GM12878 (cell line): ENCODE data around the gene RUBCNL. TPM values are rescaled to one million over a fixed set of nuclear protein-coding genes. Genes with fewer than 3 reads are reported as not detected.

Experiments used
- ATAC-seq: fragments of 200-7000 bp; cut with Tn5 transposase; 3 replicates; pipeline ENCODE4 v1.9.1; 2020; ENCODE audit warnings: mild to moderate bottlenecking, moderate library complexity
- BruUV-seq: library from RNA; stranded (reverse); fragments of 400-500 nt; replicated peaks from 2 replicates; lab custom pipeline; 2021; lab: Mats Ljungman, UMichigan
- CTCF ChIA-PET: fragments of 300-600 bp; sonication (Branson Sonifier 250); formaldehyde crosslinking; extraction: SDS; loops from one replicate; lab custom pipeline; 2021; ENCODE audit warnings: inconsistent platforms; lab: Yijun Ruan, JAX
- POLR2A ChIA-PET: fragments of 350-600 bp; formaldehyde crosslinking; extraction: SDS; loops from one replicate; lab custom pipeline; 2021; ENCODE audit warnings: inconsistent platforms; lab: Charles Lee
- RAD21 ChIA-PET: fragments of 300-600 bp; sonication (Branson Sonifier 250); formaldehyde crosslinking; loops from one replicate; lab custom pipeline; 2023; ENCODE audit warnings: antibody characterized with exemption; ENCODE audit not compliant: unreplicated experiment; lab: Charles Lee
- SMC1A ChIA-PET: fragments of 300-600 bp; sonication (Branson Sonifier 250); formaldehyde crosslinking; loops from one replicate; lab custom pipeline; 2023; ENCODE audit not compliant: unreplicated experiment, uncharacterized antibody; lab: Charles Lee
- DNase-seq: peaks from one replicate; pipeline ENCODE4 v3.0.0-alpha.2; 2011; ENCODE audit warnings: low read depth, low spot score
- FAIRE-seq: peaks from 3 replicates; lab custom pipeline; 2011; peaks lifted over from hg19 to GRCh38; lab: Jason Lieb, UNC
- H2AFZ ChIP-seq: 2 replicates; pipeline ENCODE4 v1.6.0; 2011; ENCODE audit warnings: low read depth, low read length, control low read depth; ENCODE audit not compliant: control insufficient read depth
- H3K27ac ChIP-seq: 2 replicates; pipeline ENCODE4 v1.5.1; 2011; ENCODE audit warnings: control low read depth; ENCODE audit not compliant: control insufficient read depth, insufficient read depth
- H3K27me3 ChIP-seq, 2 experiments: replicated peaks in 1 of 2; 2 replicates each; pipeline versions ENCODE4 v1.6.0 to v1.6.1; 2011; ENCODE audit warnings: low read length in 1 of 2; ENCODE audit not compliant: control insufficient read depth in 2 of 2, insufficient read depth in 2 of 2
- H3K36me3 ChIP-seq, 2 experiments: 2 replicates each; pipeline ENCODE4 v1.5.1; 2011; ENCODE audit warnings: low read length in 1 of 2; ENCODE audit not compliant: control insufficient read depth in 2 of 2, insufficient read depth in 2 of 2
- H3K4me1 ChIP-seq: 2 replicates; pipeline ENCODE4 v1.6.1; 2011; ENCODE audit warnings: mild to moderate bottlenecking, low read length, moderate library complexity, mixed read lengths; ENCODE audit not compliant: control insufficient read depth, insufficient read depth
- H3K4me2 ChIP-seq: 2 replicates; pipeline ENCODE4 v1.6.0; 2011; ENCODE audit warnings: control low read depth; ENCODE audit not compliant: control insufficient read depth, insufficient read depth
- H3K4me3 ChIP-seq: fragments of 200-600 bp; sonication (generic); 2 replicates; pipeline ENCODE4 v1.5.1; 2016
- H3K79me2 ChIP-seq: 2 replicates; pipeline ENCODE4 v1.6.0; 2011; ENCODE audit warnings: low read length; ENCODE audit not compliant: control insufficient read depth, insufficient read depth
- H3K9ac ChIP-seq: 2 replicates; pipeline ENCODE4 v1.8.0; 2011; ENCODE audit warnings: low read length, control low read depth, mixed read lengths; ENCODE audit not compliant: control insufficient read depth, insufficient read depth
- H3K9me3 ChIP-seq: replicated peaks from 3 replicates; pipeline ENCODE4 v1.5.1; 2011; ENCODE audit warnings: mild to moderate bottlenecking, low read length; ENCODE audit not compliant: control insufficient read depth, insufficient read depth
- H4K20me1 ChIP-seq: 2 replicates; pipeline ENCODE4 v1.6.0; 2011; ENCODE audit not compliant: control insufficient read depth, insufficient read depth
- BACH1 ChIP-seq: fragments of 450-650 bp; IDR thresholded peaks from 2 replicates; pipeline ENCODE4 v1.6.1; 2017; ENCODE audit warnings: mild to moderate bottlenecking, borderline replicate concordance
- BCL3 ChIP-seq: IDR thresholded peaks from 2 replicates; pipeline ENCODE4 v1.6.1; 2011; ENCODE audit warnings: borderline replicate concordance, low read depth, mild to moderate bottlenecking, moderate library complexity, low read length; ENCODE audit not compliant: insufficient read depth, poor library complexity, severe bottlenecking
- CBX5 ChIP-seq: sonication (generic); IDR thresholded peaks from 2 replicates; pipeline ENCODE4 v1.6.1; 2016; ENCODE audit warnings: low read depth, moderate library complexity, mild to moderate bottlenecking, inconsistent platforms
- CTCF ChIP-seq, 3 experiments: IDR thresholded peaks in 2 of 3; conservative IDR thresholded peaks in 1 of 3; 2 replicates each; pipeline ENCODE4 v1.5.1; 2011; ENCODE audit warnings: low read depth in 3 of 3, low read length in 3 of 3, mild to moderate bottlenecking in 3 of 3, control low read depth in 2 of 3, moderate library complexity in 2 of 3, inconsistent platforms in 1 of 3, mixed read lengths in 1 of 3; ENCODE audit not compliant: control insufficient read depth in 2 of 3, insufficient read depth in 1 of 3; ENCODE audit errors: extremely low read depth in 1 of 3
- FOS ChIP-seq: IDR thresholded peaks from 3 replicates; pipeline ENCODE4 v1.6.1; 2011; ENCODE audit warnings: borderline replicate concordance; ENCODE audit not compliant: insufficient read length; ENCODE audit errors: extremely low read depth
- IKZF2 ChIP-seq, 2 experiments: fragments of 450-650 bp; IDR thresholded peaks; 2 replicates each; pipeline ENCODE4 v1.6.1; 2017; ENCODE audit warnings: mild to moderate bottlenecking in 2 of 2, moderate library complexity in 2 of 2
- KAT2A ChIP-seq: conservative IDR thresholded peaks from 2 replicates; pipeline ENCODE4 v1.6.1; 2011; ENCODE audit warnings: low read depth, low read length; ENCODE audit not compliant: control insufficient read depth
- LARP7 ChIP-seq: fragments of 450-650 bp; IDR thresholded peaks from 2 replicates; pipeline ENCODE4 v1.6.1; 2017; ENCODE audit warnings: mild to moderate bottlenecking
- MYB ChIP-seq: fragments of 150-350 bp; IDR thresholded peaks from 2 replicates; pipeline ENCODE4 v1.6.1; 2014; ENCODE audit warnings: mild to moderate bottlenecking, low read depth, low read length, borderline replicate concordance
- PML ChIP-seq: IDR thresholded peaks from 2 replicates; pipeline ENCODE4 v1.6.1; 2012; ENCODE audit warnings: low read length, inconsistent platforms
- RUNX3 ChIP-seq: IDR thresholded peaks from 2 replicates; pipeline ENCODE4 v1.6.1; 2012; ENCODE audit warnings: low read length, inconsistent platforms
- SPI1 ChIP-seq: IDR thresholded peaks from 2 replicates; pipeline ENCODE4 v1.6.1; 2011; ENCODE audit warnings: low read depth, mild to moderate bottlenecking, low read length, moderate library complexity, borderline replicate concordance; ENCODE audit not compliant: insufficient read depth
- STAT1 ChIP-seq: fragments of 450-650 bp; conservative IDR thresholded peaks from 2 replicates; pipeline ENCODE4 v1.6.1; 2014; ENCODE audit warnings: antibody characterized with exemption, mild to moderate bottlenecking
- TCF3 ChIP-seq: IDR thresholded peaks from 2 replicates; pipeline ENCODE4 v1.6.1; 2012; ENCODE audit warnings: low read depth, mild to moderate bottlenecking, low read length, borderline replicate concordance; ENCODE audit not compliant: insufficient read depth
- USF1 ChIP-seq: IDR thresholded peaks from 2 replicates; pipeline ENCODE4 v1.6.1; 2011; ENCODE audit warnings: borderline replicate concordance, low read depth, mild to moderate bottlenecking, moderate library complexity, mixed read lengths, low read length; ENCODE audit not compliant: insufficient read depth; ENCODE audit errors: extremely low read length
- ZSCAN29 ChIP-seq: fragments of 450-650 bp; IDR thresholded peaks from 2 replicates; pipeline ENCODE4 v1.6.1; 2017; ENCODE audit warnings: mild to moderate bottlenecking, moderate library complexity
- WGBS: methylation state at CpG from one replicate; pipeline ENCODE4 v1.1.6; 2016; ENCODE audit warnings: low lambda C conversion rate; ENCODE audit not compliant: insufficient replicate concordance, insufficient coverage; ENCODE audit errors: missing lambda C conversion rate; 5-methylcytosine and 5-hydroxymethylcytosine counted together
- in situ Hi-C: fragments of 300-500 bp; cut with MboI; formaldehyde crosslinking; loops from 9 replicates; pipeline ENCODE4 v1.14.3; 2018; ENCODE audit warnings: mixed read lengths
- intact Hi-C: fragments of 100-400 bp; cut with micrococcal nuclease; formaldehyde crosslinking; loops from one replicate; pipeline ENCODE4 v1.14.2; 2022; ENCODE audit not compliant: unreplicated experiment
- polyA plus RNA-seq, 11 experiments: library from polyadenylated mRNA; depleted of rRNA in 4 of 11; unstranded in 6 of 11; stranded (reverse) in 5 of 11; fragments of >200 nt; fragmentation: Nextera tagmentation in 4 of 11; fragmentation: Illumina TruSeq in 1 of 11; extraction: Ambion mirVana in 4 of 11; extraction: Trizol in 1 of 11; gene quantifications; 1 replicate in 1 of 11; 2 replicates in 10 of 11; pipeline versions ENCODE4 v1.2.1 to v1.2.3, GENCODE V29; 2011 to 2016; ENCODE audit warnings: inconsistent platforms in 2 of 11, missing spikeins in 2 of 11, low read depth in 1 of 11
- total RNA-seq, 4 experiments: library from RNA; depleted of rRNA in 3 of 4; stranded (reverse); fragments of >200 nt in 3 of 4; fragmentation: Illumina TruSeq in 1 of 4; extraction: Trizol in 1 of 4; gene quantifications; 2 replicates each; pipeline versions ENCODE4 v1.2.1 to v1.2.3, GENCODE V29; 2013 to 2021

The RUBCNL gene
- total and polyA plus RNA-seq, 10 of the 15 experiments (the other 5 are each of a cell fraction or from before 2014, with no cell fraction given), result 0.71 to 51.9 (median 38.2) TPM

- TF ChIP-seq CTCF (IDR thresholded peaks at IDR 0.05 in 2 of 3, conservative IDR thresholded peaks at IDR 0.05 in 1 of 3; ENCODE audit: control insufficient read depth in 2 of 3, extremely low read depth in 1 of 3, insufficient read depth in 1 of 3, low read depth in 3 of 3, low read length in 3 of 3), result peak; percentile 84 to 93 (median 86)
- TF ChIP-seq BACH1, result no peak
- TF ChIP-seq PML, result no peak
- no peak for TF ChIP-seq LARP7
- peak; percentile 28; the same call in 1 of the 2 replicates for TF ChIP-seq RUNX3
- TF ChIP-seq MYB, result no peak
- no peak for TF ChIP-seq TCF3
- TF ChIP-seq, all 136 proteins: peak for 5
Observed at GRCh38 chr13:46321494-46322225, 65.4 kb downstream of the RUBCNL start (continued).

GRCh38 chr13:46320821-46321220 lies 66.2 kb downstream of the RUBCNL start:
- Histone ChIP-seq H3K4me1 (no peaks in the 10 kb centered on the region), H2AFZ (no peak overlapping the region; the same call in 1 of the 2 replicates), H3K4me3 (no peak overlapping the region), H4K20me1 (no peaks in the 10 kb centered on the region), H3K36me3 (no peaks in the 10 kb centered on the region), H3K4me2 (no peak overlapping the region), H3K9me3 (no peaks in the 10 kb centered on the region), H3K27ac (no peak overlapping the region), H3K27me3 (no peaks in the 10 kb centered on the region), H3K9ac (no peak overlapping the region), H3K79me2 (no peaks in the 10 kb centered on the region)
- ATAC-seq, result peak; percentile 41
- no TSS peak for BruUV-seq
- no peak for FAIRE-seq
- in situ Hi-C loops (no loop called here), intact Hi-C loops (loop anchor here (5.0 to 10.0 kb wide), 3 partner anchors 134 to 809 kb away; no protein-coding TSS in a partner anchor)
- ChIA-PET RAD21 (interaction anchor here (1.0 to 1.3 kb wide), 3 partner anchors 25 to 67 kb away, joined by 3 to 5 read pairs (median 5); partner anchors contain the start of gene RUBCNL), SMC1A (interaction anchor here (0.6 to 2.0 kb wide), 8 partner anchors 16 to 812 kb away, joined by 3 to 4 read pairs (median 4); partner anchors contain the start of gene LCP1), POLR2A (no interaction called here), CTCF (interaction anchor here (0.5 to 1.4 kb wide), 21 partner anchors 9 to 526 kb away, joined by 3 to 12 read pairs (median 4); no protein-coding TSS in a partner anchor)
- WGBS, result 79% methylated on average over 4 of the region's 4 CpGs
- DNase-seq, result no peak
- TF ChIP-seq CBX5, result no peak
- no peak for TF ChIP-seq STAT1
- TF ChIP-seq FOS, result no peak
- TF ChIP-seq BCL3, result no peak
- TF ChIP-seq ZSCAN29, result no peak
- no peak for TF ChIP-seq IKZF2 (IDR thresholded peaks at IDR 0.05)
- no peak for TF ChIP-seq USF1
- TF ChIP-seq KAT2A, result no peak
- TF ChIP-seq SPI1, result no peak
